IMR-90 (cell line): ENCODE measurements around the gene MAP2K6.

Experiments
- CEBPB ChIP-seq: IDR thresholded peaks from 2 replicates; pipeline ENCODE4 v1.6.1; 2012; ENCODE audit warnings: low read depth, low read length, improper control_type of control experiment
- MXI1 ChIP-seq: IDR thresholded peaks from 2 replicates; pipeline ENCODE4 v1.6.1; 2012; ENCODE audit warnings: low read depth, mild to moderate bottlenecking, low read length, moderate library complexity, borderline replicate concordance
- NFE2L2 ChIP-seq: fragments of 150-350 bp; IDR thresholded peaks from 2 replicates; pipeline ENCODE4 v1.6.1; 2016; ENCODE audit warnings: low read depth, mild to moderate bottlenecking, low read length
- POLR2A ChIP-seq: IDR thresholded peaks from 2 replicates; pipeline ENCODE4 v1.6.1; 2012; ENCODE audit warnings: mild to moderate bottlenecking, low read depth, low read length
- RCOR1 ChIP-seq: IDR thresholded peaks from 2 replicates; pipeline ENCODE4 v1.6.1; 2012; ENCODE audit warnings: mild to moderate bottlenecking, low read length, improper control_type of control experiment; ENCODE audit not compliant: insufficient replicate concordance
- RFX5 ChIP-seq: IDR thresholded peaks from 2 replicates; pipeline ENCODE4 v1.8.0; 2012; ENCODE audit warnings: low read depth, mild to moderate bottlenecking, low read length, moderate library complexity
- SMC3 ChIP-seq: fragments of 150-350 bp; IDR thresholded peaks from 2 replicates; pipeline ENCODE4 v1.6.1; 2016; ENCODE audit warnings: low read depth, mild to moderate bottlenecking, antibody characterized with exemption, low read length, moderate library complexity
- TF ChIP-seq, protein P1 (sequence below): conservative IDR thresholded peaks from 2 replicates; pipeline ENCODE4 v1.5.1; 2012; ENCODE audit warnings: mild to moderate bottlenecking, low read depth, low read length, improper control_type of control experiment
- TF ChIP-seq, protein P2 (sequence below): fragments of 150-350 bp; IDR thresholded peaks from 2 replicates; pipeline ENCODE4 v1.6.1; 2016; ENCODE audit warnings: low read depth, mild to moderate bottlenecking, low read length, moderate library complexity, borderline replicate concordance

DNA sequence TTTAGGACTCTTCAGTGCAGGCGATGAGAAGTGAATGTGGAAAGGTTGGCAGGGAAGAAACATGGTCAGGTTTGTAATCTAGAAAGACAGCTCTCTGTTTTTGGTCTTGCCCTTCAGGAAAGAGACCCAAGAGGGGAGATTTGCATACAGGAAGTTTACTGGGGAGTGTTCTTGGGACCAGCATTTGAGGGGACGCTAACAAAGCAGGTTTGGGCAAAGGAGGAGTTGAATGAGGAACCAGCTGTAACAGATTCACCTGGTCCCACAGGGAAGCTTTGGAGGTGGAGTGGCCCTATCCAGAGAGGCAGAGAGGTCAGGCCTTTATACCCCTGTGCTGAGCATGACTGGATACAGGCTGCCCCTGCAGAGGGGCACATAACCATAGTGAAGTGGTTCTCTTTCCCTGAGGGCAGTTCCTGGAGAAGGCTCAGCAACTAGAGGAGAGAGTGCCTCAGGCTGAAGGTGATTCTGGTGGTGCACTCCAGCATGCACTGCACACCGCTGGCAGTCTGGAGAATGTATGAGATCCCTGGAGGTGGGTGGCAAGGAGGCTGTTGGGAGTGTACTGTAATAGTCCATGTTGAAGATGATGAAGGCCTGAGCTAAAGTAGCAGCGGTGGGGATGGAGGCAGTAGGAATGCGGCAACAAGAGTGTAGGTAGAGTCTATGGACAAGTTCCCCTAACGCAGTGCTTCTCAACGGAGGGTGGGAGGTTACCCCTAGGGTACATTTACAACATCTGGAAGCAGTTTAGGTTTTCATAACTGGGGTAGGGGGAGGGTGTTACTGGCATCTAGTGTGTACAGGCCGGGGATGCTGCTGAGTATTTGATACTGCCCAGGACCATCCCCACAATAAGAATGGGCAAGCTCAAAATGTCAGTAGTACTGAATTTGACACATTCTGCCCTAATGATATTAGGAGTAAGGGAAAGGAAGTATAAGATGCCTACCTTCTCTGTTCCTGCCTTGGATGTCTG, 37.2 kb downstream of the MAP2K6 start:
- TF ChIP-seq POLR2A (no peak), RFX5 (no peak), SMC3 (no peak), NFE2L2 (no peak), MXI1 (no peak), RCOR1 (no peak), CEBPB (no peak)
- TF ChIP-seq, protein P1, sequence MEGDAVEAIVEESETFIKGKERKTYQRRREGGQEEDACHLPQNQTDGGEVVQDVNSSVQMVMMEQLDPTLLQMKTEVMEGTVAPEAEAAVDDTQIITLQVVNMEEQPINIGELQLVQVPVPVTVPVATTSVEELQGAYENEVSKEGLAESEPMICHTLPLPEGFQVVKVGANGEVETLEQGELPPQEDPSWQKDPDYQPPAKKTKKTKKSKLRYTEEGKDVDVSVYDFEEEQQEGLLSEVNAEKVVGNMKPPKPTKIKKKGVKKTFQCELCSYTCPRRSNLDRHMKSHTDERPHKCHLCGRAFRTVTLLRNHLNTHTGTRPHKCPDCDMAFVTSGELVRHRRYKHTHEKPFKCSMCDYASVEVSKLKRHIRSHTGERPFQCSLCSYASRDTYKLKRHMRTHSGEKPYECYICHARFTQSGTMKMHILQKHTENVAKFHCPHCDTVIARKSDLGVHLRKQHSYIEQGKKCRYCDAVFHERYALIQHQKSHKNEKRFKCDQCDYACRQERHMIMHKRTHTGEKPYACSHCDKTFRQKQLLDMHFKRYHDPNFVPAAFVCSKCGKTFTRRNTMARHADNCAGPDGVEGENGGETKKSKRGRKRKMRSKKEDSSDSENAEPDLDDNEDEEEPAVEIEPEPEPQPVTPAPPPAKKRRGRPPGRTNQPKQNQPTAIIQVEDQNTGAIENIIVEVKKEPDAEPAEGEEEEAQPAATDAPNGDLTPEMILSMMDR = no peak
- TF ChIP-seq, protein P2, sequence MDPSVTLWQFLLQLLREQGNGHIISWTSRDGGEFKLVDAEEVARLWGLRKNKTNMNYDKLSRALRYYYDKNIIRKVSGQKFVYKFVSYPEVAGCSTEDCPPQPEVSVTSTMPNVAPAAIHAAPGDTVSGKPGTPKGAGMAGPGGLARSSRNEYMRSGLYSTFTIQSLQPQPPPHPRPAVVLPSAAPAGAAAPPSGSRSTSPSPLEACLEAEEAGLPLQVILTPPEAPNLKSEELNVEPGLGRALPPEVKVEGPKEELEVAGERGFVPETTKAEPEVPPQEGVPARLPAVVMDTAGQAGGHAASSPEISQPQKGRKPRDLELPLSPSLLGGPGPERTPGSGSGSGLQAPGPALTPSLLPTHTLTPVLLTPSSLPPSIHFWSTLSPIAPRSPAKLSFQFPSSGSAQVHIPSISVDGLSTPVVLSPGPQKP = no peak
